Measurements from ENCODE around the gene EXOSC9. TPM values are rescaled to one million over a fixed set of nuclear protein-coding genes. Genes with fewer than 3 reads are reported as not detected.

EXOSC9 gene
- total and polyA plus RNA-seq, 10 of the 15 experiments (the other 5 are each of a cell fraction or from before 2014, with no cell fraction given) = 49.0 to 131 (median 85.4) TPM

DNA sequence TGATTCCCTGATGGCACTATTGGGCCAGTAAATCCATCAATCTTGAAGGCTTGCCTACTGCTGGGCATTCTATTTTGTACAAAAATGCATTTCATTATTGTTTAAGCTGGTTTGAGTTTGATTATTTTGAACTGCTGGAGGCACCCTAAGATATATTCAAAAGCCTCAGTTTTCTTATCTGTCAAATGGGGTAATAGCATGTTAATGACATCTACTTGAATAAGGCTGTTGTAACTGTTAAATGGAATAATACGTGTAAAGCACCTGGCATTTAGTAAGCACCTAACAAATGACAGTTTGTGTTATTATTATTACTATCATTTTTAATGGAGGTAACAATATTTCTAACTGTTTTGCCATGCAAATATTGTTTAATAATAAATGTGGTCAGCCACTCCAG, 29.3 kb upstream of the EXOSC9 start:
- H3K9me3 ChIP-seq (replicated peaks; ENCODE audit: control insufficient read depth, insufficient read depth, low read length) = no peaks in the 10 kb centered on the region
- POLR2A ChIA-PET = no interaction called here
- H3K79me2 ChIP-seq (ENCODE audit: control insufficient read depth, insufficient read depth, low read length) = no peaks in the 10 kb centered on the region
- no peak overlapping the region for H3K4me3 ChIP-seq
- no peaks in the 10 kb centered on the region; the same call in 1 of the 2 replicates for H4K20me1 ChIP-seq (ENCODE audit: control insufficient read depth, insufficient read depth)
- WGBS (ENCODE audit: insufficient coverage, insufficient replicate concordance, low lambda C conversion rate, missing lambda C conversion rate) = 48% methylated on average over 1 of the region's 1 CpG
- in situ Hi-C loops (cut with MboI) = no loop called here
- CTCF ChIA-PET = no interaction called here
- H3K9ac ChIP-seq (ENCODE audit: control insufficient read depth, insufficient read depth, low read length) = no peak overlapping the region
- SMC1A ChIA-PET (ENCODE audit: uncharacterized antibody, unreplicated experiment) = interaction anchor here (0.9 to 1.4 kb wide), 2 partner anchors 10 to 14 kb away, joined by 3 read pairs; no protein-coding TSS in a partner anchor
- H3K27ac ChIP-seq (ENCODE audit: control insufficient read depth, insufficient read depth) = no peak overlapping the region
- H3K4me2 ChIP-seq (ENCODE audit: control insufficient read depth, insufficient read depth) = no peak overlapping the region
- H2AFZ ChIP-seq (ENCODE audit: control insufficient read depth, low read depth, low read length) = no peak overlapping the region
- RAD21 ChIA-PET (ENCODE audit: unreplicated experiment) = no interaction called here
- no peak for TF ChIP-seq BACH1 (IDR thresholded peaks at IDR 0.05; ENCODE audit: borderline replicate concordance)
- no peak for TF ChIP-seq STAT3 (IDR thresholded peaks at IDR 0.05; ENCODE audit: low read depth, low read length)
- no peak for TF ChIP-seq WRNIP1 (IDR thresholded peaks at IDR 0.05; ENCODE audit: borderline replicate concordance, low read depth, low read length)
- TF ChIP-seq RAD21 (IDR thresholded peaks at IDR 0.05; ENCODE audit: insufficient read depth, low read depth, low read length) = no peak
- TF ChIP-seq, protein P1, sequence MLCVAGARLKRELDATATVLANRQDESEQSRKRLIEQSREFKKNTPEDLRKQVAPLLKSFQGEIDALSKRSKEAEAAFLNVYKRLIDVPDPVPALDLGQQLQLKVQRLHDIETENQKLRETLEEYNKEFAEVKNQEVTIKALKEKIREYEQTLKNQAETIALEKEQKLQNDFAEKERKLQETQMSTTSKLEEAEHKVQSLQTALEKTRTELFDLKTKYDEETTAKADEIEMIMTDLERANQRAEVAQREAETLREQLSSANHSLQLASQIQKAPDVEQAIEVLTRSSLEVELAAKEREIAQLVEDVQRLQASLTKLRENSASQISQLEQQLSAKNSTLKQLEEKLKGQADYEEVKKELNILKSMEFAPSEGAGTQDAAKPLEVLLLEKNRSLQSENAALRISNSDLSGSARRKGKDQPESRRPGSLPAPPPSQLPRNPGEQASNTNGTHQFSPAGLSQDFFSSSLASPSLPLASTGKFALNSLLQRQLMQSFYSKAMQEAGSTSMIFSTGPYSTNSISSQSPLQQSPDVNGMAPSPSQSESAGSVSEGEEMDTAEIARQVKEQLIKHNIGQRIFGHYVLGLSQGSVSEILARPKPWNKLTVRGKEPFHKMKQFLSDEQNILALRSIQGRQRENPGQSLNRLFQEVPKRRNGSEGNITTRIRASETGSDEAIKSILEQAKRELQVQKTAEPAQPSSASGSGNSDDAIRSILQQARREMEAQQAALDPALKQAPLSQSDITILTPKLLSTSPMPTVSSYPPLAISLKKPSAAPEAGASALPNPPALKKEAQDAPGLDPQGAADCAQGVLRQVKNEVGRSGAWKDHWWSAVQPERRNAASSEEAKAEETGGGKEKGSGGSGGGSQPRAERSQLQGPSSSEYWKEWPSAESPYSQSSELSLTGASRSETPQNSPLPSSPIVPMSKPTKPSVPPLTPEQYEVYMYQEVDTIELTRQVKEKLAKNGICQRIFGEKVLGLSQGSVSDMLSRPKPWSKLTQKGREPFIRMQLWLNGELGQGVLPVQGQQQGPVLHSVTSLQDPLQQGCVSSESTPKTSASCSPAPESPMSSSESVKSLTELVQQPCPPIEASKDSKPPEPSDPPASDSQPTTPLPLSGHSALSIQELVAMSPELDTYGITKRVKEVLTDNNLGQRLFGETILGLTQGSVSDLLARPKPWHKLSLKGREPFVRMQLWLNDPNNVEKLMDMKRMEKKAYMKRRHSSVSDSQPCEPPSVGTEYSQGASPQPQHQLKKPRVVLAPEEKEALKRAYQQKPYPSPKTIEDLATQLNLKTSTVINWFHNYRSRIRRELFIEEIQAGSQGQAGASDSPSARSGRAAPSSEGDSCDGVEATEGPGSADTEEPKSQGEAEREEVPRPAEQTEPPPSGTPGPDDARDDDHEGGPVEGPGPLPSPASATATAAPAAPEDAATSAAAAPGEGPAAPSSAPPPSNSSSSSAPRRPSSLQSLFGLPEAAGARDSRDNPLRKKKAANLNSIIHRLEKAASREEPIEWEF (IDR thresholded peaks at IDR 0.05; ENCODE audit: insufficient replicate concordance, low read depth, low read length) = no peak
- no peak for TF ChIP-seq BHLHE40 (IDR thresholded peaks at IDR 0.05; ENCODE audit: borderline replicate concordance in 1 of 2, low read depth in 2 of 2, low read length in 1 of 2)
- no peak for TF ChIP-seq ZNF217 (IDR thresholded peaks at IDR 0.05)
- TF ChIP-seq PML (IDR thresholded peaks at IDR 0.05; ENCODE audit: low read length) = no peak
- no peak for TF ChIP-seq POLR2A (IDR thresholded peaks at IDR 0.05; ENCODE audit: low read depth, low read length)
- TF ChIP-seq SP1 (IDR thresholded peaks at IDR 0.05; ENCODE audit: low read depth, low read length) = no peak
- TF ChIP-seq RUNX3 (IDR thresholded peaks at IDR 0.05; ENCODE audit: low read length) = no peak
- no peak for TF ChIP-seq ETV6 (conservative IDR thresholded peaks at IDR 0.05 in 1 of 2, IDR thresholded peaks at IDR 0.05 in 1 of 2; ENCODE audit: borderline replicate concordance in 1 of 2, low read depth in 1 of 2)
- no peak for TF ChIP-seq KAT2A (conservative IDR thresholded peaks at IDR 0.05; ENCODE audit: control insufficient read depth, low read depth, low read length)
- no peak for TF ChIP-seq JUNB (IDR thresholded peaks at IDR 0.05)
- no peak for TF ChIP-seq SUZ12 (IDR thresholded peaks at IDR 0.05; ENCODE audit: unreplicated experiment)
- TF ChIP-seq DPF2 (IDR thresholded peaks at IDR 0.05) = no peak
- TF ChIP-seq CBX3 (IDR thresholded peaks at IDR 0.05; ENCODE audit: borderline replicate concordance, low read depth) = no peak
- no peak for TF ChIP-seq NBN (IDR thresholded peaks at IDR 0.05)
- no peak for TF ChIP-seq EZH2 (IDR thresholded peaks at IDR 0.05; ENCODE audit: borderline replicate concordance, control insufficient read depth, low read depth, low read length)
- no TSS peak for BruUV-seq (replicated peaks)
- H3K36me3 ChIP-seq (ENCODE audit: control insufficient read depth in 2 of 2, insufficient read depth in 2 of 2, low read length in 1 of 2) = no peaks in the 10 kb centered on the region
- no peaks in the 10 kb centered on the region; a peak in 1 of 4 replicates for H3K27me3 ChIP-seq (replicated peaks in 1 of 2; ENCODE audit: control insufficient read depth in 2 of 2, insufficient read depth in 2 of 2, low read length in 1 of 2)
- no peak for ATAC-seq
- intact Hi-C loops (cut with micrococcal nuclease; ENCODE audit: unreplicated experiment) = no loop called here
- DNase-seq (ENCODE audit: low read depth, low spot score) = no peak
- FAIRE-seq = no peak
- peaks cover under 1% of the 10 kb centered on the region for H3K4me1 ChIP-seq (ENCODE audit: control insufficient read depth, insufficient read depth, low read length)

Data from GM12878 (cell line).